HepG2 (cell line): Measurements from ENCODE around the gene DSCAM.

ENCODE experiments used
- CEBPB ChIP-seq: IDR thresholded peaks from 2 replicates; pipeline ENCODE4 v1.6.1; 2011; ENCODE audit warnings: low read depth, low read length, improper control_type of control experiment, borderline replicate concordance
- NFE2L2 ChIP-seq: fragments of 150-350 bp; IDR thresholded peaks from 2 replicates; pipeline ENCODE4 v1.6.1; 2014; ENCODE audit warnings: low read length
- RCOR2 ChIP-seq: IDR thresholded peaks from 2 replicates; pipeline ENCODE4 v1.6.1; 2016; ENCODE audit warnings: missing biosample characterization, missing genetic modification reagents
- ZFP36L2 ChIP-seq: sonication (generic); formaldehyde crosslinking; IDR thresholded peaks from 2 replicates; pipeline ENCODE4 v1.4.0; 2020; ENCODE audit warnings: missing genetic modification reagents
- ZKSCAN1 ChIP-seq: fragments of 150-350 bp; IDR thresholded peaks from 2 replicates; pipeline ENCODE4 v1.6.1; 2014; ENCODE audit warnings: low read length
- ZNF850 ChIP-seq: sonication (generic); formaldehyde crosslinking; conservative IDR thresholded peaks from 2 replicates; pipeline ENCODE4 v1.9.0; 2021; ENCODE audit warnings: mild to moderate bottlenecking, missing genetic modification reagents
- ZSCAN30 ChIP-seq: sonication (generic); formaldehyde crosslinking; IDR thresholded peaks from 2 replicates; pipeline ENCODE4 v1.5.0; 2020; ENCODE audit warnings: mild to moderate bottlenecking, missing genetic modification reagents

DNA sequence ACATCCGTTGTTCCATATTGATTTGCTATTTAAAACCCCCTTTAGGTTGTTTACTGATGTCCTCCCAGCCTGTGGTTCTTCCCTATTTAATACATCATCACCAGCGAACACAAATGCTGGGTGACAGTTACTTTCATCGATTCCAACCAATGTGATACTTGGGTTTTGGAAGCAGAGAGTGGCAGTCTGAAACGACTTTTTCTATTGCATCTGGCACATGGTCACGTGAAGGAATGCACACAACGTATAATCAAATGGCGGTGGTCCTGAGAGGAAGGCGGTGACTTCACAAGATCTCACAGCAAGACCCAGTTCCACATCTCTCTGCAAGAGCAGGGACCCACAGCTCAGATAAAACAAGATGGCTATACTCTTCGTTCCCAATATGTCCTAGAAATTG is 213.9 kb downstream of the DSCAM start:
- no peak for TF ChIP-seq RCOR2 (CRISPR knock-in tag)
- TF ChIP-seq ZSCAN30 (CRISPR knock-in tag), result no peak
- no peak for TF ChIP-seq ZKSCAN1
- TF ChIP-seq NFE2L2, result no peak
- no peak for TF ChIP-seq CEBPB
- no peak for TF ChIP-seq ZNF850 (CRISPR knock-in tag)
- TF ChIP-seq ZFP36L2 (CRISPR knock-in tag), result no peak
